ENCODE measurements around the gene SORCS3. TPM values are rescaled to one million over a fixed set of nuclear protein-coding genes. Genes with fewer than 3 reads are reported as not detected.

The SORCS3 gene
- total RNA-seq, 1 experiment from 2014 or later, result not detected

DNA sequence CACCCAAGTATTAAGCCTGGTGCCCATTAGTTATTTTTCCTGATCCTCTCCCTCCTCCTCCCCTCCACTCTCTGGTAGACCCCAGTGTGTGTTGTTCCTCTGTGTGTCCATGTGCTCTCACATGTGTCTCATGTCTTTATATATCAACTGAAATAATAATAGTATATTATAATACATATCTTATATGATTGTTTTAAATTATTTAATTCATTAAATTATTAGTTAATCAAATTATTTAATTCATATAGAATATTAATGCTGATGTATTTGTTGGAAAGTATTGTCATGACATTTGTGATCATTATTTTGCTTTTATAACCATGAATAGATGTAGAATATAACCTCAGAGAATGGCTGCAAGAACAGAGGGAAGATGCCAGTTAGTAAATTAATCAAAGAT lies 647.5 kb downstream of the SORCS3 start:
- no peaks in the 10 kb centered on the region for H4K20me1 ChIP-seq (ENCODE audit: low read length)
- ChIA-PET CTCF (no interaction called here), POLR2A (ENCODE audit: unreplicated experiment) (no interaction called here)
- TF ChIP-seq CTCF (conservative IDR thresholded peaks at IDR 0.05; ENCODE audit: low read depth, low read length) (no peak), EZH2phosphoT487 (IDR thresholded peaks at IDR 0.05; ENCODE audit: borderline replicate concordance, low read length) (no peak), EZH2 (IDR thresholded peaks at IDR 0.05; ENCODE audit: low read length, unreplicated experiment) (no peak)
- H3K36me3 ChIP-seq (ENCODE audit: low read depth, low read length), result no peaks in the 10 kb centered on the region
- intact Hi-C loops (cut with micrococcal nuclease), result no loop called here
- H2AFZ ChIP-seq (ENCODE audit: low read length), result no peak overlapping the region
- H3K9me3 ChIP-seq (ENCODE audit: low read length), result no peaks in the 10 kb centered on the region
- no peak overlapping the region for H3K27ac ChIP-seq (ENCODE audit: low read length)
- no peaks in the 10 kb centered on the region for H3K4me1 ChIP-seq (ENCODE audit: insufficient read depth, low read length)
- ATAC-seq (no peak), DNase-seq (no peak)
- H3F3A ChIP-seq (ENCODE audit: low read length, unreplicated experiment), result no peaks in the 10 kb centered on the region
- H3K9me2 ChIP-seq (replicated peaks; ENCODE audit: low read length), result no peaks in the 10 kb centered on the region
- no TSS peak for BruUV-seq (replicated peaks)
- no peak overlapping the region for H3K4me2 ChIP-seq (ENCODE audit: low read length)
- H3K9ac ChIP-seq (ENCODE audit: low read length), result no peak overlapping the region
- no peaks in the 10 kb centered on the region for H3K79me2 ChIP-seq (ENCODE audit: low read length)
- no peak overlapping the region for H3K4me3 ChIP-seq (ENCODE audit: low read length)
- H3K27me3 ChIP-seq (ENCODE audit: low read length), result no peaks in the 10 kb centered on the region

DNA sequence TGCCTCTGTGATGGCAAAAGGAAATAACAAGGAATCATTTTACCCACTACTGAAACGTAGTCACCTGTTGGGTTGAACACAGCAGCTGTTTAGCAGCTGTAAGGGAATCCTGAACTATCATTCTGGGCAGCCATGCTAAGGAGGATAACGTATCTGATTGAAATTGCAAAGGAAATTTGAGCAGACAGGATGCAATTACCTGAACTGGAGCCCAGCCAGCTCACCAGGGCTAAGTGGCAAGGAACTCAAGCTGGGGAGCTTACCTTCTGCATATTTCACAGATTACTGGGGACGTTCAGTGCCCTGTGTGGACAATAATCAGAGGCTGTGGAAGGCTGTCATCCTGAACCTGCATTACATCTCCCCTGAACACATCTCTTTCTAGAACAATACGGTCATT lies 650.5 kb downstream of the SORCS3 start:
- H3K4me3 ChIP-seq (ENCODE audit: low read length), result no peak overlapping the region
- no peak overlapping the region for H2AFZ ChIP-seq (ENCODE audit: low read length)
- no peaks in the 10 kb centered on the region for H3K79me2 ChIP-seq (ENCODE audit: low read length)
- no peak for ATAC-seq
- H3K4me2 ChIP-seq (ENCODE audit: low read length), result no peak overlapping the region
- BruUV-seq (replicated peaks), result no TSS peak
- no peaks in the 10 kb centered on the region for H3K9me2 ChIP-seq (replicated peaks; ENCODE audit: low read length)
- no peak overlapping the region for H3K27ac ChIP-seq (ENCODE audit: low read length)
- intact Hi-C loops (cut with micrococcal nuclease), result no loop called here
- no peaks in the 10 kb centered on the region for H3K27me3 ChIP-seq (ENCODE audit: low read length)
- ChIA-PET POLR2A (ENCODE audit: unreplicated experiment) (no interaction called here), CTCF (no interaction called here)
- no peaks in the 10 kb centered on the region for H3F3A ChIP-seq (ENCODE audit: low read length, unreplicated experiment)
- DNase-seq, result no peak
- TF ChIP-seq EZH2 (IDR thresholded peaks at IDR 0.05; ENCODE audit: low read length, unreplicated experiment), result no peak
- no peak for TF ChIP-seq CTCF (conservative IDR thresholded peaks at IDR 0.05; ENCODE audit: low read depth, low read length)
- TF ChIP-seq EZH2phosphoT487 (IDR thresholded peaks at IDR 0.05; ENCODE audit: borderline replicate concordance, low read length), result no peak
- no peaks in the 10 kb centered on the region for H3K4me1 ChIP-seq (ENCODE audit: insufficient read depth, low read length)
- no peaks in the 10 kb centered on the region for H4K20me1 ChIP-seq (ENCODE audit: low read length)
- no peaks in the 10 kb centered on the region for H3K9me3 ChIP-seq (ENCODE audit: low read length)
- no peaks in the 10 kb centered on the region for H3K36me3 ChIP-seq (ENCODE audit: low read depth, low read length)
- no peak overlapping the region for H3K9ac ChIP-seq (ENCODE audit: low read length)

DNA sequence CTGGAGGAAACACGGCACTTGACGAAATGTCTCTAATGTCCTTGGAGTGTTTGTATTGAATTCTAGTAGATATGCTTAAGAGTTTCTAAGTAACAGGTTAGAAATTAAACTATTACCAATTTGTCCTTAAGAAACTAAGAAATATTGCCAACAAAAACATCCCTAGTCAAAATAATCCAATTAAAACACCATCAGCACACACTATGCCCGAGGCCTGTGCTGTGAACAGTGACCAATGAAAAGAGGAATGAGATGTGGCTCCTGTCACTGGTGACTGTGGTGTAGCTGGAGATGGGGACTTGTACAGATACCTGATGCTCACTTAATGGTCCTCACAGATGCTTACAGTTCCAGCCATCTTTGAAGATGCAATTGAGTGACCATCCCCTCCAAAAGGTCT lies 651.1 kb downstream of the SORCS3 start:
- Histone ChIP-seq H3K9me3 (ENCODE audit: low read length) (no peaks in the 10 kb centered on the region), H3F3A (ENCODE audit: low read length, unreplicated experiment) (no peaks in the 10 kb centered on the region), H3K27me3 (ENCODE audit: low read length) (no peaks in the 10 kb centered on the region), H3K9me2 (replicated peaks; ENCODE audit: low read length) (no peaks in the 10 kb centered on the region), H3K27ac (ENCODE audit: low read length) (no peak overlapping the region), H3K4me2 (ENCODE audit: low read length) (no peak overlapping the region), H4K20me1 (ENCODE audit: low read length) (no peaks in the 10 kb centered on the region), H2AFZ (ENCODE audit: low read length) (no peak overlapping the region), H3K4me3 (ENCODE audit: low read length) (no peak overlapping the region), H3K9ac (ENCODE audit: low read length) (no peak overlapping the region), H3K4me1 (ENCODE audit: insufficient read depth, low read length) (no peaks in the 10 kb centered on the region), H3K79me2 (ENCODE audit: low read length) (no peaks in the 10 kb centered on the region), H3K36me3 (ENCODE audit: low read depth, low read length) (no peaks in the 10 kb centered on the region)
- TF ChIP-seq EZH2 (IDR thresholded peaks at IDR 0.05; ENCODE audit: low read length, unreplicated experiment) (no peak), CTCF (conservative IDR thresholded peaks at IDR 0.05; ENCODE audit: low read depth, low read length) (no peak), EZH2phosphoT487 (IDR thresholded peaks at IDR 0.05; ENCODE audit: borderline replicate concordance, low read length) (no peak)
- BruUV-seq (replicated peaks), result no TSS peak
- ChIA-PET CTCF (no interaction called here), POLR2A (ENCODE audit: unreplicated experiment) (no interaction called here)
- intact Hi-C loops (cut with micrococcal nuclease), result no loop called here
- ATAC-seq (no peak), DNase-seq (no peak)

Measured in PC-3 (cell line).